ENCODE measurements around the gene ATP1A4.

The ATP1A4 gene

DNA sequence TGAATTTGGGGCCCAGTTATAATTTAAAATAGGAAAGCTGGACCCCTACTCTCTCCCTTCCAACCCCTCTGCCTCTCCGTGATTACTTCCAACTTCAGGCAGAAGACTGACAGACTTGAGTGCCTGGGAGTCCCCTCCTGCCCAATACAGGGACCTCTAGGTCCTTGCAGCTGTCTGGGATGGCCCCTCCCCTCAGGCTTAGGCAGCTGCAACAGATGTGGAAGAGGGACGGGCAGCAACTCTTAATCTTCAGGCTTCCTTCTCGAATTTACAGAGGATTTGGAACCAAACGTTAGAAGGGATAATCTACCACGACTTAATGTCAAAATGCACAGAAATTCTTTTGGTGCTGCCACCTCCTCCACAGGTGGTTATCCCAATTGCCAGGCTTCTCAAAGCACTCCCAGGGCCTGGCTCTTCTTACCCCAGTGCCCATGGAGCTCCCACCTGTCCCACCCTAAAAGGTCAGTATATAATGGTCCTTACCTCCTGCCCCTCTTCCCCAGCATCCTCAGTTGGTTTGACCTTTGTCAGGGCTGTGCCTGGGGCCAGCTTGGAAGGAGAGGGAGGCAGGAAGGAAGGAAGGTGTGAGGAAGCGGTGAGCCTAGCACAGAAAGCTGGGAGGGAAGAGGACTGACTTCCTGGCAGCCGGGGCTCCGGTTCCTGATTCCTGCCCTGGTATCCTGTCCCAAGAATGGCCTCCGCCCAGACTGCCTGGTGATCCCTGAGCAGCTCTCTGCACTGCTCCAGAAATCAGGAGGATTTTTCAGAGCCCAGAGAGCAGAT is 56.6 kb downstream of the ATP1A4 start:
- DNase-seq, result no peak

DNA sequence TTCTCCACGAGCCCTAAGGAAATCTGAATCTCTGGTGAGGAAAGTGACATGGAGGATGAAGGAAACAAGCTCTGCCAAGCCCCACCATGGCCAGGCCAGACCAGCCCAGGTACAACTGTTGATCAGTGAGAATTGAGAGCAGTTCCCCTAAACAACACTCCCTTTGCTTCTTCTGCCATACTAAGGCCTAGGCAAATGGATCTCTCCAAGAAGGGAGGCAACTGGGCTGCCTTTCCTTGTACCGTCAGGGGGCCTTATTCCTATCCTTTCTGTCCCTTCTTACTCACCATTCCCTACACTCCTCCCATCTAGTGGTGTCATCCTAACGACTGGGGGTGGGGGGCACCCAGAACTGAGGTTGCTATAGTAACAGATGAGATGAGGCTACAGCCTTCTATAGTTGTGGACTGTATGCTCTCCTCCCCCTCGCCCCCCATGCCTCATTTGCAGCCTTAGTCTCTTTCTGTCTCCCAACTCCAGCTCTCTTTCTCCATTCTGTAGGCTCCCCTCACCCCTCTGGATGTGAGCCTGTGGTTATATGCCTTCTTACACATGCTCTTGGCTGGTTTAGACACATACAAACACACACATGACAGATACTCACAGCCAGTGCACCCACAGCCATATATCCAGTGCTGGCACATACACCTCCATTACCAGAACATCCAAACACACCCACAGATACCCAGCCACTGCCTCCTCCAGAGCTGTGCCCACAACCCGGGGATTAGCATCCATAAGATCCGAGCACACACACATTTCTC is 57.3 kb downstream of the ATP1A4 start:
- no peak for DNase-seq

DNA sequence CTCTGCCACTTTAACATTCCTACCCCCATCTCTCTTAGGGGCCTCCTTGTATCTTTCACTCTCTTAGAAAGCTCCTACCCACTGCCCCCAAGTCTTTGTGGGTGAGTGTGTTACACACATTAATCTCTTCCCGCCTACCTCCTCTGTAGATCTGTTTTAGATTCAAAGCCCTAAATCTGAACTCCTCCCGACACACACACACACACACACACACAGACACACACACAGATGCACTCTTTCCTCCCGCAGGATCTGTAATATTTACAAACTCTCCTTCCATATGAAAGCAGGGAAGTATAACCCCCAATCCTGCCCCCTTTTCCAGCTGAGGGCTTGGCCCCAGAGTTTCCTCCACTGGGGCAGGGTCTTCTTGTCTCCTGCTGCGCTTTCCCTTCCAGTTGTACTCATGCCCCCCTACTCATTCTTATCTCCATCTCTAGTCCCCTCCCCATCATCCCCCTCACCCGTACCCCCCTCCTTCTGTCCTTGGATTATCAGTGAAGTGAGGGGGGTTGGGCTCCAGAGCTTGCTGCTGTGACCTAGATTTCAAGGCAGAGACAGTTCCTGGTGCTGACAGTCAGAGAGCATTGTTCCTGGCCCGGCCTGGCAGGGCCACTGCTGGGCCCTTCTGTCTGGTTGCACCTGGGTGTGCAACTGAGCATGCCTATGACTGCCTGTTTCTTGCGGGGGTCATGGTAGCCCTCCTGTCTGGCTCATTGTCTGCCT is 58.1 kb downstream of the ATP1A4 start:
- DNase-seq, result peak; percentile 18

DNA sequence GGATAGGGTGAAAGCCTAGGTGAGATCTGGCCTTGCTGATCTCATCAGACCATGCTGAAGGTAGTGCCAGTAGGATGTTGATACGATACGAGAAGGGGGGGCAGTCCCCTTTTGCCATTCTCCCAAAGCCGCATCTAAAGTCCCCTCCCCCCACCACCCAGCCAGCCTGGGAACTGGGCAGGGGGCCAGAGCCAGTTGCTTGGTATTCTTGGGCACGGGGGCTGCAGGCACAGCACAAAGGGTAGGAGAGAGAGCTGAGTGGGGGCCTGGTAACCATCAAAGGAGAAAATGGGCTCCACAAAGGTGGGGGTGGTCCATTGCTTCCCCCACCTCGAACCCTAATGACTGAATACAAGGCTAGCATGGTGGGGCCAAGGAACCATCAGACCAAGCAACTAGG is 59.2 kb downstream of the ATP1A4 start:
- no peak for DNase-seq

DNA sequence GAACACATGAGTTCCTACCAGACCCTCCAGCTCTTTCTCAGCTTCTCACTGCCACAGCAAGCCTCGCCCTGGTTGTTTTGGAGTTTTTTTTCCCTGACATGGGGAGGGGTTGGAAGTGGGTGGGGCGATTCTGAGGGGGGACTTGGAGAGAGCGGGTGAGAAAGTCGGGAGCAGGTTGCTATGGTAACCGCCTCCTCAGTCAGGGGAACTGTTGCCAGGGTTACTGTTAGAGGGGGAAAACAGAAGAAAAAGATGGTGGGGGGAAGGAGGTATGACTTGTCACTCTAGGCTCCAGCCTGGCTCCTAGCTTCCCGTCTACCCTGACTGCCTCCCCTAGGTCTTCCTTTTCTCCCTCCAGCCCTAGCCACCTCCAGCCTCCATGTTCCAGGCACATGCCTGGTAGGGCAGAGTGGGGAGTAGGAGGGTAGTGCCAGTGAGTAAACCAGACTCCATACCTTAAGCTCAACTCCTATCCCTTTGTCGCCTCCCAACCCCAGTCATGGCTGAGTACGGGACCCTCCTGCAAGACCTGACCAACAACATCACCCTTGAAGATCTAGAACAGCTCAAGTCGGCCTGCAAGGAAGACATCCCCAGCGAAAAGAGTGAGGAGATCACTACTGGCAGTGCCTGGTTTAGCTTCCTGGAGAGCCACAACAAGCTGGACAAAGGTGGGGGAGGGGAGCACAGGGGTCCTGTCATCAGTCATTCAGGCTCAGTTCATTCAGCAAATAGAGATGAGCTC is 59.8 kb downstream of the ATP1A4 start:
- no peak for DNase-seq

DNA sequence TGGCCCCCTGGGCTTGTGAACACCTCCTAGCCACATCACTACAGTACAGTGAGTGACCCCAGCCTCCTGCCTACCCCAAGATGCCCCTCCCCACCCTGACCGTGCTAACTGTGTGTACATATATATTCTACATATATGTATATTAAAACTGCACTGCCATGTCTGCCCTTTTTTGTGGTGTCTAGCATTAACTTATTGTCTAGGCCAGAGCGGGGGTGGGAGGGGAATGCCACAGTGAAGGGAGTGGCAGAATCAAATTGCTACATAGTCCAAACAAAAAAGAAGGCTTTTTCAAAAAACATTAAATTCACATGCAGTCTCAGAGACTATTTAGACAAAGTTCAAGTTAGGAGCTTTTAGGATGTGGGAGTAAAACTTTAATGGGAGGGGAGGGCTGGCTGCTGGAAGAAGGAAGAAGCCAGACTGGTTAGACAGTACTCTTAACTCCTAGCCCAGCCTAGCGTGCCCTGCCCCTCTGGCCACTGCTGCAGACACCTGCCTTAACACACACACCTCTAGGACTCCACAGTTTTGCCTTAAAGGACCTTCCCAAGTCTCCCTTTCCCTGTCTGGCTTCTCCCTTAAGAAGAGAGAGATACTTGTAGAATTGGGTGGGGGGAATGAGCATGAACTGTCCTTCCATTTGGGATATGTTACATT is 63.2 kb downstream of the ATP1A4 start:
- no peak for DNase-seq

DNA sequence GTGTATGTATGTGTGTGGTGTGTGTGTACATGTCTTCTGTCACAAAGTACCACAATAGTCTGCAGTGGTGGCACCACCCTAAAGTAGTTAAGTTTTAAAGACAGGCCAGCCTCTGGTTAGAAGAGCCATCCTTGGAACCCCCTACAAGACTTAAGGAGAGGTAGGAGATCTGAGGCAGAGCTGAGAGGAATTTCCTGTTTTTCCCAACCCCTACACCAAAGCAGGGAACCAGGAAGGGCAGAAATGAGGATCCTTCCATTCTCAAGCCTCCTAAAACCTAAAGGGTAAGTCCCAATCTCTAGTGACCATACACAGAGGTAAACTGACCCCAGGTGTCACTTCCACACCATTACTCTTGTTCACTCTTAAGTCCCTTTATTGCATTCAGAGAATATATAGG is 64.9 kb downstream of the ATP1A4 start:
- no peak for DNase-seq

DNA sequence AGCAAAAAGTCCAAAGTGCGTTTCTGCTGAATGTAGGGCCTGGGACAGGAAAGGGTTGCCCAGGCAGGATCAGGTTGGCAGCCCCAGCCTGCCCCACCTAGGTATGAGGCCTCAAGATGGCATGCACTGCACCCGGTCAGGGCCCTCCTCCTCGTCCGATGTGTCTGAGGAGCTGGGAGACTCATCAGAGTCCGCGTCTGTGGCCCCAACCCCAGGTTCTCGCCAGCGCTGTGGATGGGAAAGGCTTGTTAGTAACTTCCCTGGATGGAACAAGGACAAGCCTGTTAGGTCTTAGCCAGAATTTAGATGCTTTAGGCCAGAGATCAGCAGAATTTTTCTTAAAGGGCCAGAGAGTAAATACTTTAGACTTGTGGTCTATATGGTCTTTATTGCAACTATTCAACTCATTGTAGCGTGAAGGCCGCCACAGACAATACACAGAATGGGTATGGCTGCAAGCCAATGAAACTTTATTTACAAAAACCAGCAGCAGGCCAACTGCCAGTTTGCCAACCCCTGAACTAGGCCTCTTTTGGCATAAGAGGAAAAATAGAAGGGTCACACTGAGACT is 66.2 kb downstream of the ATP1A4 start:
- peak; percentile 89 for DNase-seq

DNA sequence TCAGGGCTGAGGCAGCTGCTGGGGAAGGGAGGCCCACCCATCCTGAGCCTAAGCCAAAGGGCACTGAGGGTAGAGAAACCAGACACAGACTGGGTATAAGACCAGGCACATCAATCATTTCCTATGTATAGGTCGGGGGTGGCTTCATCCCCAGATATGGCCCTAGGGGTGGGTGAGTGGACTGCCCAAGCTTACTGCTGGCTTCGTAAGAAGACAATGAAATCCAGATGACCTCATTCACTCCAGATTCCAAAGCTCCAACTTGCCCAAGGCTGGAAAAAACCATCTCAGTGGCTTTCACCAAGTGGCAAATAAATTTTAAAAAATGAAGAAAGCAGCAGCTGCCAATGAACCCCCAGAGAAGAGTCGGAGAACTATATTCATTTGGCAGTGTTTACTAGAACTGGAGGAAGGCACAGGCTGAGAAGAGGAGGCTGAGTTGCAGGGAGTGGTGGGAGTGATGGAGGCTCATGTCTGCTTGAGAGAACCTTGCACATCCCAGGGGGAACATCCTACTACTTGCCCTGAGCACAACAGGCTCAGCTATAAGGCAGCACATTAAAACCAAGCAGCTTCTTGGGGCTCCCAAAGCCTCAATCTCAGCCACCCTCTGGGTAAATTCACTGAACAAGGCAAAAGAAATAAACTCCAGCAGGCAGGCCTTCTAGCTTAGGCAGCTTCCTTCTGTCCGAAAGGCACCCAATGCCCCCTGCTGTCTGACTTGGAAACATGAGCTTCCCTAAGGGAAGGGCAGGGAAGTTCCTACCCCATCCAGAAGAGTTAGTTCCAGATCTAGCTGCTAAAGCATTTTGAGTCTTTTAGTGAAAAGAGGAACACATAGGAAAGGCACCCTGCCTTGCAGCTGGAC is 67.9 kb downstream of the ATP1A4 start:
- peak; percentile 83 for DNase-seq

DNA sequence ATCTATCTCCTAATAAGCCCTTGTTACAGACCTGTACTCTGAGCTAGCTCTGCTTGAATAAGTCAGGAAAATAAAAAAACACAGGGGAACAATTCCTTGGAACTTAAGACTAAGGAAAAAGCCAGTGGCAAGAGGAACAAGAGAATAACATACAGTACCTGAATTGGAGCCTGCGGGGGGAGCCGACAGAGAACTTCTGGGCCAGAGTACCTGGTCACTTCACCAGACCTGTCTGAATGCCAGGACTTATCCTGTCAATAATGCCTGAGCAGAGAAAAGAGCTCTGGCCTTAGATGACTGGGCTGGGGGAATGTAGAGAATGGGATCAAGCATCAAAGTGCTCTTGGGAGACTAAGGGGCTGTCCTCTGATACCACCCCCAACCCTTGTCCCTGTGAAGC is 68.9 kb downstream of the ATP1A4 start:
- no peak for DNase-seq

DNA sequence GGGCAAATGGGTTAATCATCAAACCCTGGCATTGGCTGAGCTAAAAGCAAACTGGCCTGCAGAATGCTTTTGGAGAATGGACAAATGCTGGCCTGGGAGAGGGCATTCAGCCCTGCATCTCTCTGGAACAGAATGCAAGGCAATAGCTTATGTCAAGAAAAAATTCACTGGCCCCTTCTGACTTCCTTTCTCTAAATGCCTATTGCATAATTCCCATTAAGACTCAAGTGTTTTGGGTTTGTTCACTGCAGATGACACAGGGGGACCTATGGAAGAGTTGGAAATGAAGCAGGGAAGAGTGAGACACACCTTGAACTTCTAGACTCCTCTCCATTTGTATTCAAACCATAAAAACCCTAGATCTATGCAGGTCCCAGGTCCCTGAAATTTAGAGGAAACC is 69.7 kb downstream of the ATP1A4 start:
- no peak for DNase-seq

DNA sequence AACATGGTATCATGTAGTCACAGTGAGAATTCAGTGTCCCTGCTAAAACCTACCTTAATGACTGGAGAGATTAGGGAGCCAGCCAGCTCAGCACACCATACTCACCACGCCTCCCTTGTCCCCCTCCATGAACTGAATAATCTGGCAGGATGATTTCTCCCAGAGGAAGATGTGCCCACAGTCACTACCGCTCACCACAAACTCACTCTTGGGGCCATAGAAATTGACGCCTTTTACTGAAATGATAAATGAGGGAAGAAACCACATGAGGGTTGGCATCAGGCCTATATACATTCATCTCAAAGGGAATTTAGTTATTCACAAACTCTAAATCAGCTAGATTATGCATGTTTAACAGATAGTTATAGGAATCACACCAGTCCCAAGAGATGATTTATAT is 71.1 kb downstream of the ATP1A4 start:
- no peak for DNase-seq

DNA sequence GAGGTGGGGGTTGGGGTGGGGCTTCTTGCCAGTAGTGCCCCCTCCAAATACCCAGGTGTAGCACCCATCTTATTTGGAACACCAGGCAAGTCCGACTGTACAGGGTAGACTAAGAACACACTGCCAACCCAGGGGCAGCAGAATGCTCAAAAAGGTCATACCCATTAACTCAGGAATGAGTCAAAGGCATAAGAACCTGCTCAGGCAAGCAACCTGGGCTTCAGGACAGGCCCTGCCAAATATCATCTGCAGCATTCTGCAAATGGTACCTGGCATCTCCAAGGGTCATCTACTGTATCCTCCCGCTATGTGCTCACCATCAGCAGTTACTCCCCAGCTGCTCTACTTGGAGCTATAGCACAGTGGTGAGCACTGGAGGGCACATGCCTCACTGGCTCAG is 73.2 kb downstream of the ATP1A4 start:
- DNase-seq, result no peak

DNA sequence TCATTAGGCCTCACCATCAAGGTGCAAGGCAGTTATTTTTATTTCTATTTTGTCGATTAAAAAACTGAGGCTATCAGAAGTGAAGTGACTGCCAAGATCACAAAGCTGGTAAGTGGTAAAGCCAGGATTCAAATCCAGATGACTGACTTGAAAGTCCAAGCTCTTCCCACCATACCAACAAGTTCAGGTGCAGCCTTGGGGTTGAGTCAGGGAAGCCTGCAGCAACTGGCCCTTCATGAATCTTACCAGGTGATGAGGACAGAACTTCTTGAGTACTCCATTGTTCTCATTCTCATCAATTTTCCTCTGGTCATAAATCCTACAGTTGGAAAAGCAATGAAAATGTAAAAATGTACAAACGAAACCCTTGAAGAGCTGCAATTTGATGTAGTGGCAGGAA is 73.9 kb downstream of the ATP1A4 start:
- no peak for DNase-seq

DNA sequence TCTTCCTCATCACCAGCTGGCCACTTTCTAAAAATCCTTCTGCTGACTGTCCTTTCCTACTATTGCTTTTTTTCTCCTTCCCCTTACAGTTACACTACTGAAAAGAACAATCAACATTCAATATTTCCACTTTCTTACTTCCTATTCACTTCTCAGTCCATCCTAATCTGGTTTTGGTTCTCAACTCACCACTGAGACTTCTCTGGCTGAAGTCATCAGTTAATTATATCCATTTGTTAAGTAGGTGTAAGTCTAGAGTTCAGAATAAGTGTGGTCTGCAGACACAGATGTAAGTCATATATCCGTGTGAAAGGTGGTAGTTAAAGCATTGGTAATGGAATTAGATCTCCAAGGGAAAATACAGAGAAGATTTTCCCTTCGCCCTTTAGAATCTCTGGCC is 75.2 kb downstream of the ATP1A4 start:
- no peak for DNase-seq

DNA sequence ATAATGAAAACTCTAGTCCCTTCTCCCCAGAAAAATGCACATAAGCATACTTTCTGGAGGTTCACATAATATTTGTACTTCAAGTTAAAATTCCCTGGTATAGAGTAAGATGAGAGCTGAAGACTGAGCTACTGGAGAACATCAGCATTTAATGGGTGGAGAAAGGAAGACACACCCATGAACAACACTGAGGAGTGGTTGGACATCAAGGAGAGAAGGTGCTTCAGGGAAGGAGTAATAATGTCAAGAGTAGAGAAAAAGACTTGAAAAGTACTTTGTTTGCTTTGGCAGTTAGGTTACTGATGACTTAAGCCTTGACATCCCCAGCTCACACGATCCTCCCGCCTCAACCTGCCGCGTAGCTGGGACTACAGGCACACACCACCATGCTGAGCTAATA is 75.6 kb downstream of the ATP1A4 start:
- no peak for DNase-seq

DNA sequence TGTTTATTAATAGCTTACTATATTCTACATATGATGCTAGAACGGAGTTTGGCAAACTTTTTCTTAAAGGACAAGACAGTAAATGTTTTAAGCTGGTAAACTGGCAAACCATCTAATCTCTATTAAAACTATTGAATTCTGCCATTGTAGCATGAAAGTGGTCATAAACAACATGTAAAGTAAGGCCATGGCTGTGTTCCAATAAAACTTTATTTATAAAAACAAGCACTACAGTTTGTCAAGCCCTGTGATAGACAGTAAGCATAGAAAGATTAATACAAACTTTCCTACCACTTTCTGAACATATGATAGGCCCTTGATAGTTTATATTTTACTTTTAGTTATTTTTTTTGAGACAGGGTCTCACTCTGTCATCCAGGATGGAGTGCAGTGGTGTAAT is 76.2 kb downstream of the ATP1A4 start:
- DNase-seq, result no peak

DNA sequence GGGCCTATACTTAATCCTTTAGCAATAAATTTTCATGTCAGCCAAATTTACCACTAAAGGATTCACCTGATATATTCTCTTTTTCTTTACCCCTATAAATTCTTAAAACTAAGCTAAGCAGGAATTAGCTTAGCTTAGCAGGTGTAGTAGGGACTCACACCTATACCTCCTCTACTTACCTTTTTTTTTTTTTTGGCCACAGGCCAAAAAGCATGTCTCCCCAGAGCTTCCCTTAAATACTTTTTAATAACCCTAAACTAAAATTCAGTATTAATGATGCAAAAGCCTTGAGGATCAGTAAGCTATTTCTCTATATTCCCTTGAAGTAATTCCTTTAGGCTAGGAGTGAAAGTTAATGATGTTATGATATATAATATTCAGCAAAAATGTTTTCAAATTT is 77.0 kb downstream of the ATP1A4 start:
- no peak for DNase-seq

DNA sequence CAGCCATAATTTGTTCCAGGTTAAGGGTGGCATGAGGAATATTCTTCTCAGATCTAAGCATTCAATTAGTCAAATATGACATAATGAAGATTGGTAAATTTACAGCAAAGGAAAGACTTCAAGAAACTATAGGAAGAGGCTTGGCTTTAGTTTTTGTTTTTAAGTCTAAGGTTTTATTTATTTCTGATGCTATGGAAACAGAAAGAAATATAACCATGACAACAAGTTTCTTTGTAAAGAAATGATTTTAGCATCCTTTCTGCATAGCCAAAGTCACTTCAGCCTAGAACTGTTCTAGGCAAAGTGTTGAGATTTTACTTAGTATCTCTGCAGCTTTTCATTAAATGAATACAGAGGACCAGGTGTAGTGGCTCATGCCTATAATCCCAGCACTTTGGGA is 81.5 kb downstream of the ATP1A4 start:
- DNase-seq, result no peak

Measured in NCI-H69 (cell line).